Brain microvascular endothelial cell (primary cell): Measurements from ENCODE around the gene ADAM8.

Experiments used
- DNase-seq: peaks from one replicate; pipeline ENCODE4 v3.0.0-alpha.2; 2020
- H3K27ac ChIP-seq: fragments of 250-450 bp; sonication (Bioruptor Pico); 2 replicates; pipeline ENCODE4 v1.5.1; 2020; ENCODE audit warnings: mild to moderate bottlenecking, moderate library complexity
- H3K27me3 ChIP-seq: fragments of 250-450 bp; sonication (Bioruptor Pico); replicated peaks from 2 replicates; pipeline ENCODE4 v1.5.1; 2020; ENCODE audit warnings: mild to moderate bottlenecking
- H3K36me3 ChIP-seq: fragments of 250-450 bp; sonication (Bioruptor Pico); replicated peaks from 2 replicates; pipeline ENCODE4 v1.5.1; 2020; ENCODE audit warnings: mild to moderate bottlenecking
- H3K4me3 ChIP-seq: 2 replicates; pipeline ENCODE4 v1.5.1; 2011; ENCODE audit warnings: low read depth, mild to moderate bottlenecking, control low read depth, low read length, moderate library complexity
- in situ Hi-C: cut with HindIII; loops from 2 replicates; pipeline ENCODE4 v1.10.0; 2017; ENCODE audit warnings: low sequenced_read_pairs, low pct_ligation_motif_present
- TF ChIP-seq, protein P1 (sequence below): IDR thresholded peaks from 2 replicates; pipeline ENCODE4 v1.5.1; 2011; ENCODE audit warnings: low read depth, mild to moderate bottlenecking, moderate library complexity, low read length, control low read depth, inconsistent platforms; ENCODE audit errors: missing control alignments

ADAM8 gene

DNA sequence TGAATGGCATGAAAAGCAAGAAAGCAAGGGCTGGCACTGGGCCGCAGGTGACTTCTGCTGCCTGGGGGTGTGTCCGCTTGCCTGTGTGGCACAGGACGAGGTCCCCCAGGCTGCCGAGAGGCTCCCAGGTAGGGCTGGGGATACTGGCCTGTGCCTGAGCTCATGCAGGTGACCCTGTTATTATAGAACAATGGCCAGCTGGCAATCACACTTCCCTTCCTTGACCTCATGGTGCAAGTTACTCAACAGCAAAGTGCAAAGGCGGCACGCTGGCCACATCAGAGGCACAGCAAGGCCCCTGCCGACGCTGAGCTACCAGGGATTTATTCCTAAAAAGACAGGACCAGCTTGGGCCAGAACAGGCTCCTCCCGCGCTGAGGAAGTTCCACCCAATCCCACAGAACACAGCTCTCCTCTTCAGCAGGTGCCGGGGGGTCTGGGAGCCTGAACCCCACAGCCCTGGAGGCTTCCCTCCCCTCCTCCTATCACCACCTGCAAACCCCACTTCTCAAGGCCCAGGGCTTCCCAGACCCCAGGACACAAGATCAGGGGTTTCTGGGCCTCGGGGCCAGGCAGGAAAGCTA is 1.4 kb upstream of the ADAM8 start:
- Histone ChIP-seq H3K27me3 (peaks cover 2% of the 10 kb centered on the region), H3K4me3 (no peak overlapping the region), H3K27ac (no peak overlapping the region), H3K36me3 (peaks cover 19% of the 10 kb centered on the region)
- TF ChIP-seq, protein P1, sequence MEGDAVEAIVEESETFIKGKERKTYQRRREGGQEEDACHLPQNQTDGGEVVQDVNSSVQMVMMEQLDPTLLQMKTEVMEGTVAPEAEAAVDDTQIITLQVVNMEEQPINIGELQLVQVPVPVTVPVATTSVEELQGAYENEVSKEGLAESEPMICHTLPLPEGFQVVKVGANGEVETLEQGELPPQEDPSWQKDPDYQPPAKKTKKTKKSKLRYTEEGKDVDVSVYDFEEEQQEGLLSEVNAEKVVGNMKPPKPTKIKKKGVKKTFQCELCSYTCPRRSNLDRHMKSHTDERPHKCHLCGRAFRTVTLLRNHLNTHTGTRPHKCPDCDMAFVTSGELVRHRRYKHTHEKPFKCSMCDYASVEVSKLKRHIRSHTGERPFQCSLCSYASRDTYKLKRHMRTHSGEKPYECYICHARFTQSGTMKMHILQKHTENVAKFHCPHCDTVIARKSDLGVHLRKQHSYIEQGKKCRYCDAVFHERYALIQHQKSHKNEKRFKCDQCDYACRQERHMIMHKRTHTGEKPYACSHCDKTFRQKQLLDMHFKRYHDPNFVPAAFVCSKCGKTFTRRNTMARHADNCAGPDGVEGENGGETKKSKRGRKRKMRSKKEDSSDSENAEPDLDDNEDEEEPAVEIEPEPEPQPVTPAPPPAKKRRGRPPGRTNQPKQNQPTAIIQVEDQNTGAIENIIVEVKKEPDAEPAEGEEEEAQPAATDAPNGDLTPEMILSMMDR, result no peak
- no peak for DNase-seq
- in situ Hi-C loops, result no loop called here

DNA sequence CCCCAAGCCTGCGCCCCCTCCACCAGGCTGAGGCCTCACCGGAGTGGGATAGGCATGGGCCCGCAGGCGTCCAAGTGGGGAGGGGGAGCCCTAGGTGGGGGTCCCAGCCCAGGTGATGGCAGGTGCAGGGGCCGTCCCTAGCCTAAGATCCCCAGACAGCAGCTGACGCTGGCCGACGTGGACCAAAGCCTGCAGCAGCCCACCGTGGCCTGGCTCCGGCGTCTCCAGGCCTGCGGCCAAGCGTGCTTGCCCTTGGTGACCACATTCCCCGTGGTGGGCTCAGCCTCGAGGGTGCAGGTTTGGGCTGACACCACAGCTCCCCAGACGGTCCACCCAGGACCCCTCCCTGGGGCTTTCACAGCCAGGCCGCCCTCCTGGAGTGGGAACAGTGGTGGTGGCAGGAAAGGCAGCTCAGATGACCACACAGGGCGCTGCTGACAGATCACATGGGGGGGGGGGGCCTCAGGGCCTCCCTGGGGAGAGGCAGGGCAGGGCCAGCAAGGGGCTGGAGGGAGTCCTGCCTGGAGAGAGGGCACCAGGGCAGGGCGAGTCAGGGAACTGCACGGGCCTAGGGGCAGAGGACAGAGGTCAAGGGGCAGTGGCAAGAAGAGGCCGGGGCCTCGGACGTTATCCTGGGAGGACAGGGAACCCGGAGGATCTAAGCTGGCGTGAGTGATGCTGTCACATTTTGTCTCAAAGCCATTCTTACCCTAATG is 767 bp upstream of the ADAM8 start:
- TF ChIP-seq, protein P1, result no peak
- in situ Hi-C loops, result no loop called here

DNA sequence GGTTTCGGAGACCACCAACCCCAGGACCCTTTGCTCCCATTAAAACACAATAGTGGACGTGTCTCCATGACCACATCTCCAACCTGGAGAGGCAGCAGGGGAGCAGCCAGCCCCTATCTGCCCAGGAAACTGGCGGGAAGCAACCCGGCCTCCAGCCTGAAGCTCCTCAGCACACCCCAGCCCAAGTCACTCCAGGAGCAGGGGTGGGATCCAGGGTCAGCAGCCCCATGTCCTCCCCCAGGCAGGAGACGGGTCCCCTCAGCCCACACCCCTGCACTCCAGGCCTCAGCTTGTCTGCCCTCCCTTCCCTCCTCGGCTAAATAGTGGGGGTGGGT is 601 bp downstream of the ADAM8 start:
- no peak for DNase-seq
- Histone ChIP-seq H3K27ac (no peak overlapping the region), H3K4me3 (no peak overlapping the region), H3K27me3 (peaks cover 2% of the 10 kb centered on the region), H3K36me3 (peaks cover 6% of the 10 kb centered on the region)
- TF ChIP-seq, protein P1, result no peak
- in situ Hi-C loops, result no loop called here

More for the DNA sequence above, 767 bp upstream of the ADAM8 start:
- no peak overlapping the region for H3K4me3 ChIP-seq
- DNase-seq, result no peak
- H3K36me3 ChIP-seq, result peaks cover 13% of the 10 kb centered on the region
- no peak overlapping the region for H3K27ac ChIP-seq
- peaks cover 2% of the 10 kb centered on the region for H3K27me3 ChIP-seq

DNA sequence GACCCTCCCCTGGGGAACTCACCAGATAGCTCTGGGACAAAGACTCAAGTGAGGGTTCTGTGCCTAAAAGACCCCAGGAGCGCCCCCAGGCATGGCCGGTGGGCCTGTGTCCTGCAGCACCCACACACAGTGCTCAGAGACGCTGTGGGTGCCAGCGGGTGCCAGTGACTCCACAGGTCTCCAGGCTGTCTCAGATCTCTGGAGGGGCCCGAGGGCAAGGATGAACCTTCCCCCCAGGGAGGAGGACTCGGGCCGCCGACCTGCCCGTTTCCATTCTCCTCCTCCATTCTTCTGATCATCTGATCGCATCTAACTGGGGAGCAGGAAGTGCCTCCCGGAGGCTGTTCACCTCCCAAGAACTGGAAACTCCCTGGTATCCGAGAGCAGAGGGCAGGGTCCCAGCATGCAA is 980 bp downstream of the ADAM8 start:
- Histone ChIP-seq H3K27ac (no peak overlapping the region), H3K4me3 (no peak overlapping the region), H3K36me3 (peaks cover 6% of the 10 kb centered on the region), H3K27me3 (peaks cover 2% of the 10 kb centered on the region)
- in situ Hi-C loops, result no loop called here
- TF ChIP-seq, protein P1, result no peak
- no peak for DNase-seq

DNA sequence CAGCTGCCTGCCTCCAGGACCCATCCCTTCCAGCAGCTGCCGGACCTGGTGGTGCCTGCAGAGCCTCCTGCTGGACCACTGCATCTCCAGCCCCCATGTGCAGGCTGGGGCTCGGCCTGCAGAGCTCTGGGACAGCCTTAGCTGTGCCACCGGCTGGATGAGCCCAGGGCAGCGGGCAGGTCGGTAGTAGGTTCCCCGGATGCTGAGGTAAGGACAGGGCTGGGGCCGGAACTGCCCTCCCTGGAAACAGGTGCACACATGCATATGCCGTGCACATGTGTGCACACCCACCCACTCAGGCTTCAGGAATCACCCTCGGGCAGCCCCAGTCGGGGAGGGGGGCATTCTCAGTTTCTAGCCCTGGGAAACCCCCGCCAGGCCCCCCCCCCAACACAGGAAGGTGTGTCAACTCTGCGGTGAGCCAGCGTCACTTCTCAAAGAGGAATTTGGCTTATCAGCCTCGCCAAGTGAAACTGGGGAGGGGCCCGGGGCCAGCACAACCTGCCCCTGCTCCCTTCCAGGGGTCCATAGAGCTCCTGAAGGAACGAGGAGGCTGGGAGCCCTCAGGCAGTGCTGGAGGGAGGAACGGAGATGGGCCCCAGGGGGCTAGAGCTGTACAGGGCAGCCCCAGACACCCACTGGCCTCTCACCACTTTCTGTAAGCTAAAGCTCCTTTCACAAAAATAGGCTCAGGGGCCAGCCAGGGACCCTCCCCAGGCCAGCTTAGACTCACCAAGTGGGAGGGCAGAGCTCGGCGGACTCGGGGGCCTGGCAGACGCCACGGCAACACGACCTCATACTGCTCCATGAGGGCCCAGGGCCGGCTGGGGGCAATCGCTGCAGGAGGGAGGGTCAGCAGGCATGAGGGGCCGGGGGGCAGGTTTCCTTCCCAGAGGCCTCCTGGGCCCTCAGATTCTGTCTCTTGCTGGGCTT is 1.7 kb downstream of the ADAM8 start:
- TF ChIP-seq, protein P1, result peak; percentile 19
- Histone ChIP-seq H3K27ac (no peak overlapping the region), H3K4me3 (no peak overlapping the region), H3K36me3 (peaks cover 3% of the 10 kb centered on the region), H3K27me3 (peaks cover 2% of the 10 kb centered on the region)
- in situ Hi-C loops, result no loop called here
- no peak for DNase-seq
